HG02981 (cell line): Measurements from ENCODE around the gene ASPG.

ENCODE experiments used
- ATAC-seq: cut with Tn5 transposase; IDR thresholded peaks from one replicate; pipeline ENCODE4 v1.9.1; 2021; ENCODE audit warnings: mild to moderate bottlenecking, moderate library complexity; ENCODE audit not compliant: unreplicated experiment

ASPG gene

GRCh38 chr14:104092931-104093365, 7.4 kb downstream of the ASPG start:
- ATAC-seq: no peak

GRCh38 chr14:104093366-104094055, 8.0 kb downstream of the ASPG start:
- ATAC-seq: no peak

DNA sequence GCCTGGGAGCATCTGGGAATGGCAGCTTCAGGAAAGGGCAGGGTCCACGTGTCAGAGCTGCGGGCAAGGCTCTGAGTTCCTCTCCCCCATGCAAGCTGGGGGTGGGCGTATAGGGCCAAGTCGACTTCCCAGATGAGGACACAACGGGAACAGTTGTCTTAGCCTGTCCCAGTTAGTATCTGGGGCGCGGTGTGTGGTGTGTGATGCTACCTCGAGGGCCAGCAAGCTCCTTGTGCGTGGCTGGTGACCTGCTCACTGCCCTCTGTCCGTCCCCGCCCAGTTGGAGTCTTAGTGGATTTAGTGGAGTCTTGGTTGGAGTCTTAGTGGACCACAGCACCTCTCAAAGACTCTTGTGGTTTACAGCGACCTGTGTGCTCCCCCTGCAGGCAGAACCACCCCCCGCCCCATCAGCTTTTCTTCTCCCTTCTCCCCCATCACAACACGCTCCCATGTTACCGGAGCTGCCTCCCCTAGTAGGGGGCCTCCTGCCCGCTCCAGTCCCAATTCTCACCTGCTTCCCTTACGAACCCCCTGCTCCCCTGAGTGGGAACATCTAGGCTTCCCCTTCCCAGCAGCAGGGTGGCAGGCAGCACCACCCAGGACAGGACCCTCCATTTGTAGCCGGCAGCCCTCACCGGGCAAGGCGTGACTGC, 8.7 kb downstream of the ASPG start:
- ATAC-seq: no peak

GRCh38 chr14:104094709-104095425, 9.4 kb downstream of the ASPG start:
- no peak for ATAC-seq

DNA sequence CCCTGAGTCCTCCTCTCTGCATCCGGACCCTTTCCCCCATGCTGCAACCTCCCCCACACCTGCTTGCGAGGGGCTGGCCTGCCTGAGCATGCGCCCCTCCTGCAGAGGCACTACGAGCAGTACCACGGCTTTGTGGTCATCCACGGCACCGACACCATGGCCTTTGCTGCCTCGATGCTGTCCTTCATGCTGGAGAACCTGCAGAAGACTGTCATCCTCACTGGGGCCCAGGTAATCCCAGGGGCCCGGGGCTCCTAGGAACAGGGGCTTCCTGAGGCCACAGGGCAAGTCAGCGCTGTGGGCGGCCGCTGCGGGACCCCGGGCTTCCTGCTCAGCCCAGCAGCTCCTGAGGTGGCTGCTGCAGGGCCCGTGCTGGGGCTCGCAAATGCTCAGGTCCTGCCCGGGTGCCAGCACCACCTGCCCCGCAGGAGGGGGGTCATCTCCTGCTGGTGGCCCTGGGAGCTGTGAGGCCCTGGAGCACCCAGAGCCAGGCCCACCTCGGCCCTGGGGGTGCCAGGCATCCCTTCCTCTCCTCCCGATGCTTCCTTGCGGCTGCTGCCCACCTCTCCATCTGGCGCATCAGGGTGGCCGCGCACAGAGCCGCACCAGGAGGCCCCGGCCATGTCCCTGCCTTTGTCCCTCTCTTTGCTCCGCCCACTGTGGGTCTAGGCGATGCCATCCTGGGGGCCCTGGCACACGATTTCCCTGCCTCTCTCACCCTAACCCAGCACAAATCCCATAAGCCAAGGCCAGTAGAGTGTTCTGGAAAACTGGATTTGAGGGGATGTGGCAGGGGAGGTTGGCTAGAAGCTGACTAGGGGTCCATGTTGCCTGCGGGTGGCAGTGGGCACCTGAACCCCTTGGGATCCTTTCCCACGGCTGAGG, 10.2 kb downstream of the ASPG start:
- ATAC-seq: no peak

GRCh38 chr14:104096318-104096717, 10.8 kb downstream of the ASPG start:
- no peak for ATAC-seq

GRCh38 chr14:104096751-104097700, 11.5 kb downstream of the ASPG start:
- no peak for ATAC-seq

- ATAC-seq: no peak
These were observed 13.0 kb downstream of the ASPG start for GRCh38 chr14:104098272-104099095.

DNA sequence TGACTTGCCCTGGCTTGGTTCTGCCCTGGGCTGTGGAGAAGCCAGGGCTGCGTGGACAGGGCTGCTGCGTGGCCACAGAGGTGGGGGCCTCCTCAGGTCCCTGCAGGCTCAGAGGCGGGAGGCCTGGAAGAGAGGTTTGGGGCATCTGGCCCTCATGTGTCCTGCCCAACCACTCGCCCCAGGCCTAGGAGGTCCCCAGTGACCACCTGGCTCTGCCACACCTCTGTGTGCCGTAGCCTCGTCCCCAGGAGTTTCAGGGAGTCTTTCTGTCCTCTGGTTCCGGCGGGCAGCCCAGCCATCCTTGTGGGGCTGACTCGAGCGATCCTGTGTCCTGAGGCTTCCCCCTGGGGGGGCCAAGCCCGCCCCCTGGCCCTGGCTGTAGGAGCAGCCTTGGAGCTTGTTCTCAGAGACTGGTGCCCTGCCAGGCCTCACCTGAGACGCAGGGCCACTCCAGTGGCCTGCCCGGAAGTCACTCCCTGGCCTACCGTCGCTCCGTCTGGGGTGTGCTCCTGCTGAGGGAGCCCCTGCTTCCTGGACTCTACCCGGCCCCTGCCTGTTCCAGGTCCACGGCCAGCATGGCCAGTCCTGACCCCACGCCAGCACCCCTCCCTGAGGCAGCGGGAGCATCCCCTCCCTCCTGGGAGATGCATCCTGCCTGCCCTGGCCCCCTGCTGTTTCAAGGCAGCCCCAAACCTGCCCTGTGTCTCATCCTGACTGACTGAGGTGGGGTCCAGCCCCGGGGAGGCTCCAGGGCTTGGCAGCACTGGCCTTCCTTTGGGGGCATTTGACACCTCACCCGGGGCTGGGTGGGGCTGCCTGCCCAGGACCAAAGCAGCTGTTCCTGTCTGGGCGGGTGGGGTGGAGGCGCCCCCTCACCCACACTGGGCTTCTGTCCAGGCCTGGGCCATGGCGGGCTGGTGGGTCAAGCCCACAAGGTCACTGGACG, 13.9 kb downstream of the ASPG start:
- ATAC-seq: no peak

GRCh38 chr14:104100171-104101085, 14.9 kb downstream of the ASPG start:
- no peak for ATAC-seq

DNA sequence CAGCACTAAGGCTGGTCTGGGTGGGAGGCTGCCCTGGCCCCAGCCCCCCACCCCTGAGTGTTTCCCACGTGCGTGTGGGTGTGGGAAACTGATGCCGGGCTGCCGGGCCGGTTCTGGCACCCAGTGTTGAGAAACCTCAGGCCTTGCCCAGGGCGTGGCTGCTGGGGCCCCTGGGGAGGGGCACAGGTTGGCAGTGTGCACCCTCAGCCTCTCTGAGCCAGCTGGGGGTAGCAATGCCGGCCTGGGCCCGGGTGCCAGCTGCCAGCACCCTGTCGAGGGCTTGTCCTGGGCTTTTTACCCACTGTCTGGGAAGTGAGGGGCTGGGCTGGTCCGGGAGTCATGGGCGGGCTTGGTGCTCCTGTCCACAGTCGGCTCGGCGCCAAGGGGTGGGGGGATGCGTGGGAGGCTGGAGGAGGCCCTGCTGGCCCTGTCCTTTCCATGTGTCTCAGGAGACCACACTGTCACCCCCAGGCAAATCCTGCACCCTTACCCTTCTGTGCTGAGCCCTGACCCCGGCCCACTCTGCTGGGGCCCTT, 15.7 kb downstream of the ASPG start:
- no peak for ATAC-seq

DNA sequence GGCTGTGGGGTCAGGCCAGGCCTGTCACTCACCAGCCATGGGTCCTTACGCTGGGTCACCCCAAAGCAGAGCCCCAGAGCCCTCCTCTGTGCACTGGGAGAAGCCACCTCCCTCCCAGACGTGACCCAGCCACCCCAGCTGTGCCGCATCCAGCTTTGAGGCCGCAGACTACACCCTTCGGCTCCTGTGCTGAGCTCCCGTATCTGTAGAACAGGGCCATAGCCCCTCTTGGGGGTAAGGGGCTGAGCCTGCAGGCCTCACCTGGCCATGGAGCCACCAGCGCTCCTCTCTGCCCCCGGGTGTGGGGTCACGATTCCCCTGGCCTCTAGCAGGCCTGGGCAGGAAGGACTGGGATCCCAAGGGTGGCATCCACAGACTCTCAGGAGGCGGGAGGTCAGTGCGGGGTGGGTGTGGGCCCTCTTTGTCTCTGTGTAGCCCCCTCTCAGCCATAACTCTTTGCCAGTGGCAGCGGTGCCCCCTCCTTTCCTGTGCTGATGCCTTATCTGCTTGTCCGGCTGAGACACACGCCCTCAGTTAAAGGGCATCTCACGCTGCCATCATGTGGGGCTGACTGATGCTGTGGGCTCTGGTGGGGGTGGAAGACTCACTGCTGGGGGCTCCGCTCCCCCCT, 16.3 kb downstream of the ASPG start:
- no peak for ATAC-seq

GRCh38 chr14:104102282-104102914, 16.9 kb downstream of the ASPG start:
- ATAC-seq: no peak

- ATAC-seq: no peak
These were observed 17.6 kb downstream of the ASPG start for GRCh38 chr14:104103061-104103445.

DNA sequence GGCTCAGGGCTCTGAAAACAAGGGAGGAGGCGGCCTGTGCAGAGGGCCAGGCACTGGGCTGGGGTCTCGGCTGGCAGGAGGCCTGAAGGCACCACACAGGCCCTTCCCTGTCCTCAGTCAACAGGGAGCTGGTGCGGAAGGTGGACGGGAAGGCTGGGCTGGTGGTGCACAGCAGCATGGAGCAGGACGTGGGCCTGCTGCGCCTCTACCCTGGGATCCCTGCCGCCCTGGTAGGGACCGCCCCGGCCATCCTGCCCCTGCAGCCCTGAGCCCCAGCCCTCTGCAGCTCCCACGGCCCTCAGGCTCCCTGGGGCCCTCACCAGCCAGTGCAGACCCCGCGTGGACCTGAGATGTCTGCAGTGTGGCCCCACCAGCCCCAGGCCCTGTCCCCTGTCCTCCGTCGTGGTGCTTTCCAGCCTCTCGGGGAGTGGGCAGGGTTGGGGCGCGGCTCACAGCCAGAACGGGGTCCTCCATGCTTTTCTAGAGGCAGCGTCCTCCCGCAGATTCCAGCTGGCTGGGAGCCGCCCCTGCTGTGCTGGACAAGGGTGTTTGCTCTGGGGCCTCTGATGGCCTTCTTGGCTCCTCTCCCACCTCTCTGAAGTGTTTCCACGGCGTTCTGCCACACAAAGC, 18.1 kb downstream of the ASPG start:
- no peak for ATAC-seq
